IPS-18c (cell line): ENCODE results near the gene ZHX3.

Experiments used
- H3K4me3 ChIP-seq: 2 replicates; pipeline ENCODE4 v1.7.0; 2013; ENCODE audit warnings: low read depth, mild to moderate bottlenecking, low read length, moderate library complexity; ENCODE audit not compliant: insufficient read depth
- H3K9me3 ChIP-seq: one replicate; pipeline ENCODE4 v1.6.1; 2013; ENCODE audit warnings: mild to moderate bottlenecking, low read length, moderate library complexity; ENCODE audit not compliant: control insufficient read depth, insufficient read depth

The ZHX3 gene

GRCh38 chr20:41178904-41179432, 138.6 kb downstream of the ZHX3 start:
- H3K9me3 ChIP-seq = no peaks in the 10 kb centered on the region
- no peak overlapping the region for H3K4me3 ChIP-seq

DNA sequence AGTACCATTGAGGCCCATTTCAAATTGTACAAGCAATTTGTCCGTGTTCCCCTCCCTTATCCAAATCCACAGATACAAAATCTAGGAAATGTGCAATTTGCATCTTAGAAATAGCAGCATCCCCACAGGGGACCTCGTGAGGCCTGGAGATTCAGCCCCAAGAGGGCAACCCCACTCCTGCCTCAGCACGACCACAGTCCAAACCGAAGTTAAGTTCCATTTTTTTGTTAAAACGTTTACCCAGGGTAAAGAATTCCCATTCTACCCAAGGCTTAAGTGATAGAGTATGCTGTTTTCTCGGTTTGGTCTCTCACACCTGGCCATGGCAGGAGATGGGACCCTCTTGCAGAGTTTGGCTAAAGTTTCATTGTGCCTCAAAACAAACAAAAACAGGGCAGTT, 139.0 kb downstream of the ZHX3 start:
- no peak overlapping the region for H3K4me3 ChIP-seq
- no peaks in the 10 kb centered on the region for H3K9me3 ChIP-seq

GRCh38 chr20:41177636-41178035, 139.9 kb downstream of the ZHX3 start:
- no peak overlapping the region for H3K4me3 ChIP-seq

DNA sequence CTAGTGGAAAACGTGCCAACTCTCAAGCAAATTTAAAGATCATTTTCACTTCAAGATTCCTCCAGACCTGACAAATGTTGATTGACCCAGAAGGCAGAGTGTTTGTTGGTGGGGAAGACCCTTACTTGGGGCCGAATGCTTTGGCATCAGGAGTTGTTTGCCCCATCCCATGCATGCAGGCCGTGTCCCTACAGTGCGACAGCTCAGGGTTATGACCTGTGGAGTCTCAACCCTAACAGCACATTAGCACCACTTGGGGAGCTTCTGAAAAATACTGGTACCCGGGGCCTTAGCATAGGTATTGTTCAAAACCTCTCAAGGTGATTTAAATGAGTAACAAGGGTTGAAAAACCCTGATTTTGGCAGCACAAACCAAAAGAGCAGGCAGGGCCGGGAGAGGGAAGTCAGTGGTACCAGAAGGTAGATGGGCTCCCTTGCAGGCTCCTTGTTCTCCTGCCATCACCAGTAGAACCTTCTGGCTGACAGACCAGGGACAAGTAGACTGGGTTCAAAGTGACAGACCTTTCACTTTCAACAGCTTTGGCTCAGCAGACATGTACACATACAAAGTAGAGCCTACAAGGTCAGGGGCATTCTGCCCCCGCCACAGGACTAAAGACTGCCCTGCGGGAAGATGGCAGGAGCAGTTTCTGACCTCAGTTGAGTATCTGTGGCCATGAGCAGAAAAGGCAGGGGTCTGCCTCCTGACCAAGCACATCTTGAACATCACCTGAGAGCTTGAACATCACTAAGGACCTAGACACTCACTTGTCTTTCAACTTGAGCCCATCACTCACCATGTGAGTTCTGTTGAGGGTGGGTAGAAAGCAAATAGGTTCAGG, 140.6 kb downstream of the ZHX3 start:
- Histone ChIP-seq H3K4me3 (no peak overlapping the region), H3K9me3 (no peaks in the 10 kb centered on the region)

More at GRCh38 chr20:41177636-41178035, 139.9 kb downstream of the ZHX3 start:
- no peaks in the 10 kb centered on the region for H3K9me3 ChIP-seq

GRCh38 chr20:41175727-41176330, 141.7 kb downstream of the ZHX3 start:
- no peaks in the 10 kb centered on the region for H3K9me3 ChIP-seq
- no peak overlapping the region for H3K4me3 ChIP-seq

- no peak overlapping the region for H3K4me3 ChIP-seq
- H3K9me3 ChIP-seq = no peaks in the 10 kb centered on the region
Observed at GRCh38 chr20:41175201-41175651, 142.3 kb downstream of the ZHX3 start.

- H3K9me3 ChIP-seq = no peaks in the 10 kb centered on the region
- no peak overlapping the region for H3K4me3 ChIP-seq
Observed at GRCh38 chr20:41174782-41175181, 142.7 kb downstream of the ZHX3 start.

- Histone ChIP-seq H3K4me3 (no peak overlapping the region), H3K9me3 (no peaks in the 10 kb centered on the region)
Observed at GRCh38 chr20:41174373-41174772, 143.2 kb downstream of the ZHX3 start.

DNA sequence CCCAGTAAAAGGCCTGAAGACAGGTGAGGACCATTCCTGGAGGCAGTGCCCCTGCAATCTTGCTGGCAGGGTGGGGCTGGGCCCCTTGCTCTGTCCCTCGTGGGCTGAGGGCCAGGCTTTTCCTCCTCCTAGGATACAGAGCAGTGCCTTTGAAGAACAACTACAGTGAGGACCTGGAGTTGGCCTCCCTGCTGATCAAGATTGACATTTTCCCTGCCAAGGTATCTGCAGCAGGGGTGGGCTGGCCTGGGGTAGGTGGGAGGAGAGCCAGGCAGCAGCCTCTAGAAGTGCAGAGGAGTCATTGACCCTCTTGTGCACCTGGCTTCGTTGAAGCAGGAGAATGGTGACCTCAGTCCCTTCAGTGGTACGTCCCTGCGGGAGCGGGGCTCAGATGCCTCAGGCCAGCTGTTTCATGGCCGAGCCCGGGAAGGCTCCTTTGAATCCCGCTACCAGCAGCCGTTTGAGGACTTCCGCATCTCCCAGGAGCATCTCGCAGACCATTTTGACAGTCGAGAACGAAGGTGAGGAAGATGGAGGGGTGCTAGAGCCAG, 143.7 kb downstream of the ZHX3 start:
- Histone ChIP-seq H3K9me3 (no peaks in the 10 kb centered on the region), H3K4me3 (no peak overlapping the region)

GRCh38 chr20:41173161-41173721, 144.3 kb downstream of the ZHX3 start:
- H3K9me3 ChIP-seq = no peaks in the 10 kb centered on the region
- no peak overlapping the region for H3K4me3 ChIP-seq

DNA sequence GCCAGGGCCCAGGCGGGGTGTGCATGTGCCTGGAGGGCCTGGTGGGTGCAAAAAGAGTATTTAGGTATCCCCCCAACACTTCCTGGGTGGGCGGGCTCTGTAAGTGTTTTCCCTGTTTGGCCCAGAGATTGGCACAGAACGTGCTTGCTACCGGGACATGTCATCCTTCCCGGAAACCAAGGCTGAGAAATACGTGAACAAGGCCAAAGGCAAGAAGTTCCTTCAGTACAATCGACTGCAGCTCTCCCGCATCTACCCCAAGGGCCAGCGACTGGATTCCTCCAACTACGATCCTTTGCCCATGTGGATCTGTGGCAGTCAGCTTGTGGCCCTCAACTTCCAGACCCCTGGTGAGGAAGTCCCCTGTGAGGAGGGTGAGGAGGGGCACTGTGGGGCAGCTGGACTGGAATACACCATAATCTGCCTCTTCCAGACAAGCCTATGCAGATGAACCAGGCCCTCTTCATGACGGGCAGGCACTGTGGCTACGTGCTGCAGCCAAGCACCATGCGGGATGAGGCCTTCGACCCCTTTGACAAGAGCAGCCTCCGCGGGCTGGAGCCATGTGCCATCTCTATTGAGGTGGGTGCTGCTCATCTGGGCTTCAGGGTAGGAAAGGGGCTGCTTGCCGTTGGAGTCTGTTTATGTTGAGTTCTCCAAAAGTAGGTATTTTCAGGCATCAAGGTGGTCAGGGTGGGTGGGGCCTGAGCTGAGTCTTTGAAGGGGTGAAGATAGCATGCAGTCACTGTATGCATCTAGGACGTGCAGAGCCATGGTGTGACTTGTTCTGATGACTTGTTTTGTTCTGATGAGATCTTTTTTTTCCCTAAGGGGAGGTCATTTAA, 145.0 kb downstream of the ZHX3 start:
- Histone ChIP-seq H3K4me3 (no peak overlapping the region), H3K9me3 (no peaks in the 10 kb centered on the region)

DNA sequence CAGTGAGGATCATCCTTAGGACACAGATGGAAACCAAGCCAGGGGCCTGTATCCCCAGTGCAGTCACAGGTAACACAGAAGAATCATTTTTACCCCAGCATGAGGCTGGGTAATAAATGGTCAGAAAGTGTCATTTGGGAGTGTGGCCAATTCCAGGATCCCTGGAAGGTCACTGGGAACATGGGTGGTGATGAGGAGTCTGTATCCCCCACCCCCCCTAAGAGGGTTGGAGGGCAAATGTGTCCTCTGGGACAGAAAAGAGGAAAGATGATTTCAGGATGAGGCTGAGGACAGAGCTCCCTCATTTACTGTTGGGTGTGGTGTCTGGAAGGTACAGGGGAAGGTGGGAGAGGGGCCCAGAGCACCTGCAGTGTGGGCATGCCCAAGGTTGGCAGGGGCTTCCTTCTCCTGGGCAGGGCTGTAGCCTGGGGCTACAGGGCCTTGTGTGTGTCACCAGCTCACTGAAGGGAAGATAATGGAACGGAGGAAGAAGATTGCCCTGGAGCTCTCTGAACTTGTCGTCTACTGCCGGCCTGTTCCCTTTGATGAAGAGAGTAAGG, 145.7 kb downstream of the ZHX3 start:
- no peak overlapping the region for H3K4me3 ChIP-seq
- H3K9me3 ChIP-seq = no peaks in the 10 kb centered on the region

GRCh38 chr20:41170386-41171105, 147.0 kb downstream of the ZHX3 start:
- Histone ChIP-seq H3K9me3 (no peaks in the 10 kb centered on the region), H3K4me3 (no peak overlapping the region)

- Histone ChIP-seq H3K4me3 (no peak overlapping the region), H3K9me3 (no peaks in the 10 kb centered on the region)
Observed at GRCh38 chr20:41169791-41170351, 147.7 kb downstream of the ZHX3 start.

DNA sequence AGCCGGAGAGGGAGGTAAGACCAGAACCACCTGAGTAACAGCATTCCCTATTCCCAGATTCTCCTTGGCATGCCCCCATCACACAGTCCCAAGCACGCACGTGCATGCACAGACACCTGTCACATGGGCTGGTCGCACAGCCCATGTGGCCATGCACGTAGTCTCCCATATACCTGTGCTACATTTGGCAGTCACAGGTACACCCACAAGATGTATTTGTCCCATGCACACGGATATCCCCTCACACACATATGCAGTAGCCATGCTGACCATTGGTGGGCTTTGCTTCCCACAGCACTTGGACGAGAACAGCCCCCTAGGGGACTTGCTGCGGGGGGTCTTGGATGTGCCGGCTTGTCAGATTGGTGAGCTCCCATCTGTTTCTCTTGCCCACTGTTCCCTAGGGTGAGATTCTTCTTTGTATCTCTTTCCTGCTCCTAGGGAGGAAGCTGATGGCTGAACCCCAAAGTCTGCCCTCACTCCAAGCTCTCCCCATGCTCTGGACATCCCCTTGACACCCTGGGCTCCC, 148.3 kb downstream of the ZHX3 start:
- Histone ChIP-seq H3K9me3 (no peaks in the 10 kb centered on the region), H3K4me3 (no peak overlapping the region)
